Transverse colon (tissue), 4 donors: ENCODE data around the gene SGF29.
"Not testable (repeated sequence)": the region's sequence is repeated elsewhere in the genome, so short reads cannot be mapped to it uniquely, and the experiment has no call there.

Experiments used
- POLR2A ChIP-seq: fragments of 450-650 bp; IDR thresholded peaks from one replicate; pipeline ENCODE4 v1.6.1; 2016; ENCODE audit warnings: antibody characterized with exemption, mild to moderate bottlenecking, moderate library complexity
- POLR2AphosphoS5 ChIP-seq, 3 donors: sonication (generic); formaldehyde crosslinking; IDR thresholded peaks; one replicate each; pipeline ENCODE4 v1.6.1; 2016; ENCODE audit warnings: antibody characterized with exemption in 3 of 3
- TF ChIP-seq, protein P1 (sequence below), 5 experiments: fragments of 200-600 bp in 3 of 5; fragments of 450-650 bp in 2 of 5; sonication (generic) in 3 of 5; IDR thresholded peaks; 1 replicate in 2 of 5; 2 replicates in 3 of 5; pipeline ENCODE4 v1.5.1; 2016 to 2017; ENCODE audit warnings: antibody characterized with exemption in 5 of 5, inconsistent platforms in 3 of 5, mild to moderate bottlenecking in 2 of 5, moderate library complexity in 1 of 5

- TF ChIP-seq, protein P1, sequence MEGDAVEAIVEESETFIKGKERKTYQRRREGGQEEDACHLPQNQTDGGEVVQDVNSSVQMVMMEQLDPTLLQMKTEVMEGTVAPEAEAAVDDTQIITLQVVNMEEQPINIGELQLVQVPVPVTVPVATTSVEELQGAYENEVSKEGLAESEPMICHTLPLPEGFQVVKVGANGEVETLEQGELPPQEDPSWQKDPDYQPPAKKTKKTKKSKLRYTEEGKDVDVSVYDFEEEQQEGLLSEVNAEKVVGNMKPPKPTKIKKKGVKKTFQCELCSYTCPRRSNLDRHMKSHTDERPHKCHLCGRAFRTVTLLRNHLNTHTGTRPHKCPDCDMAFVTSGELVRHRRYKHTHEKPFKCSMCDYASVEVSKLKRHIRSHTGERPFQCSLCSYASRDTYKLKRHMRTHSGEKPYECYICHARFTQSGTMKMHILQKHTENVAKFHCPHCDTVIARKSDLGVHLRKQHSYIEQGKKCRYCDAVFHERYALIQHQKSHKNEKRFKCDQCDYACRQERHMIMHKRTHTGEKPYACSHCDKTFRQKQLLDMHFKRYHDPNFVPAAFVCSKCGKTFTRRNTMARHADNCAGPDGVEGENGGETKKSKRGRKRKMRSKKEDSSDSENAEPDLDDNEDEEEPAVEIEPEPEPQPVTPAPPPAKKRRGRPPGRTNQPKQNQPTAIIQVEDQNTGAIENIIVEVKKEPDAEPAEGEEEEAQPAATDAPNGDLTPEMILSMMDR (IDR thresholded peaks at IDR 0.05) = not testable (repeated sequence)
- not testable (repeated sequence) for TF ChIP-seq POLR2A; POLR2AphosphoS5 (IDR thresholded peaks at IDR 0.05)
Observed at GRCh38 chr16:28614561-28614960, 60.8 kb downstream of the SGF29 start.
